H9 (cell line): ENCODE results near the gene SLC12A3. TPM values are rescaled to one million over a fixed set of nuclear protein-coding genes. Genes with fewer than 3 reads are reported as not detected.

Source experiments
- DNase-seq: peaks from one replicate; pipeline ENCODE4 v3.0.0-alpha.2; 2017
- H2AFZ ChIP-seq: one replicate; pipeline ENCODE4 v1.6.1; 2013; ENCODE audit warnings: mild to moderate bottlenecking, low read length, control low read depth, moderate library complexity
- H2AK5ac ChIP-seq: 2 replicates; pipeline ENCODE4 v1.6.1; 2013; ENCODE audit warnings: low read length, control low read depth, mixed read lengths; ENCODE audit not compliant: insufficient read length
- H2BK120ac ChIP-seq: one replicate; pipeline ENCODE4 v1.6.1; 2013; ENCODE audit warnings: low read depth, mild to moderate bottlenecking, low read length, control low read depth, inconsistent platforms; ENCODE audit not compliant: poor library complexity, severe bottlenecking
- H2BK12ac ChIP-seq: 2 replicates; pipeline ENCODE4 v1.6.1; 2013; ENCODE audit warnings: low read length, control low read depth, mixed read lengths, low read depth; ENCODE audit not compliant: insufficient read length
- H2BK15ac ChIP-seq: 2 replicates; pipeline ENCODE4 v1.6.1; 2013; ENCODE audit warnings: low read depth, low read length, control low read depth
- H2BK20ac ChIP-seq: one replicate; pipeline ENCODE4 v1.6.1; 2013; ENCODE audit warnings: low read depth, mild to moderate bottlenecking, low read length, control low read depth, inconsistent platforms; ENCODE audit not compliant: poor library complexity, severe bottlenecking
- H2BK5ac ChIP-seq: 2 replicates; pipeline ENCODE4 v1.6.1; 2013; ENCODE audit warnings: low read length, control low read depth, mixed read lengths; ENCODE audit not compliant: insufficient read length
- H3K14ac ChIP-seq: 2 replicates; pipeline ENCODE4 v1.6.1; 2013; ENCODE audit warnings: low read length, control low read depth; ENCODE audit not compliant: insufficient read depth
- H3K18ac ChIP-seq: 2 replicates; pipeline ENCODE4 v1.6.1; 2013; ENCODE audit warnings: low read depth, mild to moderate bottlenecking, mixed read lengths, low read length, control low read depth; ENCODE audit not compliant: insufficient read length
- H3K23ac ChIP-seq: 2 replicates; pipeline ENCODE4 v1.6.1; 2013; ENCODE audit warnings: low read length, control low read depth, mixed read lengths, low read depth; ENCODE audit not compliant: insufficient read length
- H3K23me2 ChIP-seq: 2 replicates; pipeline ENCODE4 v1.6.1; 2013; ENCODE audit warnings: low read depth, mild to moderate bottlenecking, mixed read lengths, low read length, control low read depth; ENCODE audit not compliant: insufficient read length, poor library complexity, severe bottlenecking
- H3K27ac ChIP-seq: 2 replicates; pipeline ENCODE4 v1.5.1; 2013; ENCODE audit warnings: low read length, control low read depth, mixed read lengths, low read depth; ENCODE audit not compliant: insufficient read length
- H3K27me3 ChIP-seq: 2 replicates; pipeline ENCODE4 v1.6.1; 2013; ENCODE audit warnings: low read length, control low read depth, inconsistent platforms; ENCODE audit not compliant: insufficient read depth
- H3K4ac ChIP-seq: 2 replicates; pipeline ENCODE4 v1.6.1; 2013; ENCODE audit warnings: low read depth, mild to moderate bottlenecking, control low read depth, inconsistent platforms, low read length, moderate library complexity
- H3K4me1 ChIP-seq: 2 replicates; pipeline ENCODE4 v1.6.1; 2013; ENCODE audit warnings: low read length, control low read depth, inconsistent platforms; ENCODE audit not compliant: insufficient read depth
- H3K4me2 ChIP-seq: 2 replicates; pipeline ENCODE4 v1.6.1; 2013; ENCODE audit warnings: low read length, control low read depth, mixed read lengths; ENCODE audit not compliant: insufficient read length, insufficient read depth
- H3K56ac ChIP-seq: 2 replicates; pipeline ENCODE4 v1.6.1; 2013; ENCODE audit warnings: low read depth, mild to moderate bottlenecking, mixed read lengths, low read length, control low read depth; ENCODE audit not compliant: insufficient read length
- H3K79me1 ChIP-seq: 2 replicates; pipeline ENCODE4 v1.6.1; 2013; ENCODE audit warnings: low read depth, mild to moderate bottlenecking, moderate library complexity, low read length, control low read depth, inconsistent platforms; ENCODE audit not compliant: insufficient read depth, poor library complexity, severe bottlenecking
- H3K79me2 ChIP-seq: 2 replicates; pipeline ENCODE4 v1.6.1; 2013; ENCODE audit warnings: low read length, control low read depth, inconsistent platforms; ENCODE audit not compliant: insufficient read depth
- H3K9ac ChIP-seq: 2 replicates; pipeline ENCODE4 v1.6.1; 2013; ENCODE audit warnings: low read length, control low read depth, mixed read lengths; ENCODE audit not compliant: insufficient read length; ENCODE audit errors: extremely low read depth
- H3K9me3 ChIP-seq: one replicate; pipeline ENCODE4 v1.6.1; 2013; ENCODE audit warnings: low read depth, low read length, inconsistent platforms; ENCODE audit not compliant: control insufficient read depth
- H3T11ph ChIP-seq: one replicate; pipeline ENCODE4 v1.6.1; 2013; ENCODE audit warnings: mild to moderate bottlenecking, low read length, control low read depth, inconsistent platforms
- H4K20me1 ChIP-seq: one replicate; pipeline ENCODE4 v1.6.1; 2013; ENCODE audit not compliant: control insufficient read depth, insufficient read length, insufficient read depth
- H4K5ac ChIP-seq: 2 replicates; pipeline ENCODE4 v1.6.1; 2013; ENCODE audit warnings: low read depth, mild to moderate bottlenecking, mixed read lengths, low read length, control low read depth; ENCODE audit not compliant: insufficient read length
- H4K8ac ChIP-seq: replicated peaks from 2 replicates; pipeline ENCODE4 v1.6.1; 2013; ENCODE audit warnings: low read length, control low read depth, mixed read lengths, low read depth; ENCODE audit not compliant: insufficient read length
- H4K91ac ChIP-seq: 2 replicates; pipeline ENCODE4 v1.6.1; 2013; ENCODE audit warnings: low read depth, mild to moderate bottlenecking, moderate library complexity, mixed read lengths, low read length, control low read depth; ENCODE audit not compliant: insufficient read length
- H3K27ac Mint-ChIP-seq, 3 experiments: 2 replicates in 2 of 3; 3 replicates in 1 of 3; pipeline ENCODE4 v1.8.0; 2020 to 2021; ENCODE audit warnings: mixed read lengths in 3 of 3, mild to moderate bottlenecking in 1 of 3, moderate library complexity in 1 of 3
- H3K27me3 Mint-ChIP-seq: 2 replicates; pipeline ENCODE4 v1.8.0; 2021; ENCODE audit warnings: low read depth, mild to moderate bottlenecking, moderate library complexity, mixed read lengths
- H3K36me3 Mint-ChIP-seq, 3 experiments: 2 replicates in 2 of 3; 3 replicates in 1 of 3; pipeline ENCODE4 v1.8.0; 2020 to 2021; ENCODE audit warnings: low read depth in 3 of 3, mixed read lengths in 3 of 3; ENCODE audit not compliant: insufficient read depth in 1 of 3
- H3K4me1 Mint-ChIP-seq, 2 experiments: 2 replicates each; pipeline ENCODE4 v1.8.0; 2020; ENCODE audit warnings: mixed read lengths in 2 of 2
- H3K4me3 Mint-ChIP-seq, 2 experiments: 2 replicates in 1 of 2; 3 replicates in 1 of 2; pipeline ENCODE4 v1.8.0; 2020 to 2021; ENCODE audit warnings: mild to moderate bottlenecking in 2 of 2, mixed read lengths in 2 of 2, moderate library complexity in 1 of 2
- H3K9me3 Mint-ChIP-seq, 2 experiments: 2 replicates in 1 of 2; 3 replicates in 1 of 2; pipeline ENCODE4 v1.8.0; 2020; ENCODE audit warnings: mild to moderate bottlenecking in 2 of 2, mixed read lengths in 2 of 2, moderate library complexity in 1 of 2
- CTCF ChIP-seq: fragments of 200-600 bp; sonication (generic); conservative IDR thresholded peaks from 3 replicates; pipeline ENCODE4 v1.8.0; 2021; ENCODE audit warnings: antibody characterized with exemption, mild to moderate bottlenecking
- WGBS: extraction: QIAGEN DNeasy Blood & Tissue Kit; methylation state at CpG from one replicate; pipeline ENCODE4 v1.1.7; 2013; ENCODE audit warnings: missing lambda C conversion rate, low lambda C conversion rate, mixed read lengths; ENCODE audit not compliant: insufficient read length; ENCODE audit errors: extremely low coverage; 5-methylcytosine and 5-hydroxymethylcytosine counted together
- total RNA-seq: library from RNA; stranded (reverse); gene quantifications from 2 replicates; pipeline ENCODE4 v1.2.1, GENCODE V29; 2021

SLC12A3 gene
- total RNA-seq, 1 experiment from 2014 or later, result not detected

- Histone ChIP-seq H3K4me2 (no peak overlapping the region), H3K9ac (no peak overlapping the region)
- no peaks in the 10 kb centered on the region; the same call in 1 of the 2 replicates for H3K27me3 Mint-ChIP-seq
These were observed 16.7 kb upstream of the SLC12A3 start for GRCh38 chr16:56848029-56848936.

More at GRCh38 chr16:56848029-56848936, 16.7 kb upstream of the SLC12A3 start:
- no peak overlapping the region for H2AK5ac ChIP-seq
- H2BK120ac ChIP-seq, result no peak overlapping the region
- no peak overlapping the region for H2AFZ ChIP-seq
- DNase-seq, result no peak
- H4K8ac ChIP-seq, result no peak overlapping the region
- no peak overlapping the region for H3K4ac ChIP-seq
- 0 out of 2 replicates have a peak, but pooled peaks cover 2% of the 10 kb centered on the region for H3K4me1 ChIP-seq
- H3K9me3 ChIP-seq, result no peaks in the 10 kb centered on the region
- no peak overlapping the region for H3K27ac ChIP-seq
- no peaks in the 10 kb centered on the region for H3K23me2 ChIP-seq
- H2BK5ac ChIP-seq, result no peak overlapping the region
- H2BK15ac ChIP-seq, result no peak overlapping the region
- no peak overlapping the region for H2BK12ac ChIP-seq
- H4K20me1 ChIP-seq, result no peaks in the 10 kb centered on the region
- no peak overlapping the region for H3K23ac ChIP-seq
- H3T11ph ChIP-seq, result no peak overlapping the region
- Mint-ChIP-seq H3K4me1 (peaks cover 20 to 22% of the 10 kb centered on the region in 2 experiments), H3K36me3 (peaks cover 11 to 24% (median 17%) of the 10 kb centered on the region in 3 experiments; a peak in 6 of 7 replicates), H3K9me3 (no peaks in the 10 kb centered on the region; a peak in 1 of 5 replicates), H3K27ac (peak overlapping the region; percentile 42 to 83 (median 52); a peak in 5 of 7 replicates), H3K4me3 (no peak overlapping the region)
- H3K79me2 ChIP-seq, result no peaks in the 10 kb centered on the region
- no peak overlapping the region for H4K5ac ChIP-seq
- H3K18ac ChIP-seq, result no peak overlapping the region
- H4K91ac ChIP-seq, result no peak overlapping the region
- no CpG with 5 or more reads among the region's 11 CpGs for WGBS
- H3K14ac ChIP-seq, result no peak overlapping the region
- H2BK20ac ChIP-seq, result no peak overlapping the region
- no peaks in the 10 kb centered on the region for H3K27me3 ChIP-seq
- H3K56ac ChIP-seq, result no peak overlapping the region
- no peak for TF ChIP-seq CTCF
- no peaks in the 10 kb centered on the region for H3K79me1 ChIP-seq
